NCI-H2227 (cell line): ENCODE results near the gene NUP153.
"Not testable (repeated sequence)": the region's sequence is repeated elsewhere in the genome, so short reads cannot be mapped to it uniquely, and the experiment has no call there.

ENCODE experiments used
- DNase-seq: peaks from one replicate; lab custom pipeline; 2025; ENCODE audit not compliant: unreplicated experiment; lab: John Stamatoyannopoulos, UW

Gene NUP153

DNA sequence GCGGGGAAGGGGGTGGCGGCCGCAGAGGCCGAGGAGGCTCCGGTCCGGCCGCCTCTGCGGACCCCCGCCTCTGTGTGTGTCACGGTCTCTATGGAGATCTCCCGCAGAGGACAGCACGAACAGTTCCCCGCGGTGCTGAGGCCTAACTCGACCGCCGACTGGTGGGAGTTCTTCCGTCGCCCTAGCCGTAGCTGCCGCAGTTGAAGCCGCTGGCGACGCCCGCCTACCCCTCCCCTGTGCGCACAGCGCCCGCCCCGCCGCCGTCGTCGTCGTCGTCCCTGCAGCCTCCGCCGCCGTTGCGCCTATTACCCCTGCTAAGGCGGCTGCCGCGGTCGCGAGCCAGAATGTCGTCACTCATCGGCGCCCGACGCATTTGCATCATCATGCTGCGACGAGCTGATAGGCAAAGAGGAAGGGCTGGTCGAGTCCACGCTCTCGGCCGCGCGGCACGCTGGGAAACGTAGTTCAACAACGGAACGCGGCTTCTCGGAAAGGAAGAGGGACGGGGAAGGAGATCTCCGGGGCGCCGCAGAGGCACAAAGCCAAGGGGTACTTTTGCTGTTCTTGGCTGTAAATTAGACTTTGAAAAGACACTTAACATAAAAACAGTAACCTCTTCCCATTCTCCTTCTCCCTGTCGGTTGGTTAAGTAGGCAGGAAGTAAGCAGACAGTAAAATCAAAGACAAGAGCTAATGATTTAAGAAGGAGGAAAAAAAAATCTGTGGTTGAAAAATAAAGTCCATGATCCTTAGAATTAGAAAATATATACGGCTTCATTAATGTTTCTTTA is at the start of gene NUP153:
TSS of gene NUP153 (minus strand) at position 346 of the 791 bp plus-strand sequence. CDS start 538 bp downstream, outside the sequence.
- DNase-seq: peak; percentile 100

DNA sequence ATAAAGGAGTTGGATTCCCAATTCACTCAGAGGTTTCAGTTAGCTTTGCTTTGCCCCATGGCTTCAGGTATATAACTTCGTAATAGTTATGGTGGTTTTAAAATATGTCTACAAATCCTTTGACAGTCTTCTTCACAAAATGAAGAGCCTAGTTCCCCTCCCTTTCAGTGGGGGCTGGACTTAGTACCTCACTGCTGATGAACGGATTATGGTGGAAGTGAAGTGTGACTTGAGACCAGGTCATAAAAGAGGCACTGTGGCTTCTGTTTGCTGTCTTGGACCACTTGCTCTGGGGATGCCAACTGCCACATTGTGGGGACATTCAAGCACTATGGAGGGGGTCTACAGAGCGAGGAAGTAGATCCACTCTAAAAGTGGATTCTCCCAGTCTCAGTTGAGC is 47.5 kb upstream of the NUP153 start:
- DNase-seq: no peak

DNA sequence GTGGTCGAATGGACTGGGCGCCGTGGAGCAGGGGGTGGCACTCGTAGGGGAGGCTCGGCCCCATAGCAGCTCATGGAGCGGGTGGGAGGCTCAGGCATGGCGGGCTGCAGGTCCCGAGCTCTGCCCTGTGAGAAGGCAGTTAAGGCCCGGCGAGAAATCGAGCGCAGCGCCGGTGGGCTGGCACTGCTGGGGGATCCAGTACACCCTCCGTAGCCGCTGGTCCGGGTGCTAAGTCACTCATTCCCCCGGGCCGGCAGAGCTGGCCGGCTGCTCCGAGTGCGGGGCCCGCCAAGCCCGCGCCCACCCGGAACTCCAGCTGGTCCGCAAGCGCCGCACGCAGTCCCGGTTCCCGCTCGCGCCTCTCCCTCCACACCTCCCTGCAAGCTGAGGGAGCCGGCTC is 38.6 kb upstream of the NUP153 start:
- DNase-seq: not testable (repeated sequence)

DNA sequence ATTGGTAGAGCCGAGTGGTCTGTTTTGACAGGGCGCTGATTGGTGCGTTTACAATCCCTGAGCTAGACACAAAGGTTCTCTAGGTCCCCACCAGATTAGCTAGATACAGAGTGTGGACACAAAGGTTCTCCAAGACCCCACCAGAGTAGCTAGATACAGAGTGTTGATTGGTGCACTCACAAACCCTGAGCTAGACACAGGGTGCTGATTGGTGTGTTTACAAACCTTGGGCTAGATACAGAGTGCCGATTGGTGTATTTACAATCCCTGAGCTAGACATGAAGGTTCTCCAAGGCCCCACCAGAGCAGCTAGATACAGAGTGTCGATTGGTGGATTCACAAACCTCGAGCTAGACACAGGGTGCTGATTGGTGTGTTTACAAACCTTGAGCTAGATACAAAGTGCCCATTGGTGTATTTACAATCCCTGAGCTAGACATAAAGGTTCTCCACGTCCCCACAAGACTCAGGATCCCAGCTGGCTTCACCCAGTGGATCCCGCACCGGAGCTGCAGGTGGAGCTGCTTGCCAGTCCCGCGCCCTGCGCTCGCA is 38.1 kb upstream of the NUP153 start:
- DNase-seq: not testable (repeated sequence)

DNA sequence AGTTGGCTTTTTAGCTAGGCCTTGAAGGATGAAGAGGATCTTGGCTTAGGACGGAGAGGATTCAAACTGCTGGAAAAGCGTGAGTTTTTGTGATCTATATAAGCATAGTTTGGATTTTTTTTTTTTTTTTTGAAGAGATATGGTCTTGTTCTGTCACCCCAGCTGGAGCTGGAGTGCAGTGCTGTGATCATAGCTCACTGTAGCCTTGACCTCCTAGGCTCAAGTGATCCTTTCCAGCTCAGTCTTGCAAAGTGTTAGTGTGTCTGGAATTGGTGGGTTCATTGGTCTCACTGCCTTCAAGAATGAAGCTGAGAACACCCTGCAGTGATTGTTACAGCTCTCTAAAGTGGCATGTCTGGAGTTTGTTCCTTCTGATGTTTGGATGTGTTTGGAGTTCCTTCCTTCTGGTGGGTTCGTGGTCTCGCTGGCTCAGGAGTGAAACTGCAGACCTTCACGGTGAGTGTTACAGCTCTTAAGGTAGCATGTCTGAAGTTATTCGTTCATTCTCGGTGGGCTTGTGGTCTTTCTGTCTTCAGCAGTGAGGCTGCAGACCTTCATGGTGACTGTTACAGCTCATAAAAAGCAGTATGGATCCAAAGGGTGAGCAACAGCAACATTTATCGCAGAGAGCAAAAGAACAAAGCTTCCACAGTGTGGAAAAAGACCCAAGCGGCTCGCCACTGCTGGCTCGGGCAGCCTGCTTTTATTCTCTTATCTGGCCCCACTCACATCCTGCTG is 37.5 kb upstream of the NUP153 start:
- no peak for DNase-seq

DNA sequence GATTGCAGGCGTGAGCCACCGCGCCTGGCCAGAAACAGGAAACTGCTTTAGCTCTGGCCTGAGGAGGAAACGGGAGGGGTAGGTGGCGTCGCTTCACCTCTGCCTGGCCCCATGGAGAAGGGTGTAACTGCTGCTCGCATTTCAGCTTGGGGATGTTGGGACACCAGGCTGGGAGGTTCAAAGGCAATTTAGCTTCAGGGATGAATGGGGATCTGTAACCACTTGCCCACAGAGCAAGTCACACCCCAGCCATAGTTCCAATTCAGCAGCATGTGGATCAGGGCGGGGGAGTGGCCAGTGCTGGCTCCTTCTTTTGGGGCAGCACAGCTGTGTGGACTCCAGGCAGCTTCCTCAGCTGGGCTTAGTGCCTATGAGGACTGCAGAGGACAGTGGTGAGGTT is 34.8 kb upstream of the NUP153 start:
- DNase-seq: no peak

DNA sequence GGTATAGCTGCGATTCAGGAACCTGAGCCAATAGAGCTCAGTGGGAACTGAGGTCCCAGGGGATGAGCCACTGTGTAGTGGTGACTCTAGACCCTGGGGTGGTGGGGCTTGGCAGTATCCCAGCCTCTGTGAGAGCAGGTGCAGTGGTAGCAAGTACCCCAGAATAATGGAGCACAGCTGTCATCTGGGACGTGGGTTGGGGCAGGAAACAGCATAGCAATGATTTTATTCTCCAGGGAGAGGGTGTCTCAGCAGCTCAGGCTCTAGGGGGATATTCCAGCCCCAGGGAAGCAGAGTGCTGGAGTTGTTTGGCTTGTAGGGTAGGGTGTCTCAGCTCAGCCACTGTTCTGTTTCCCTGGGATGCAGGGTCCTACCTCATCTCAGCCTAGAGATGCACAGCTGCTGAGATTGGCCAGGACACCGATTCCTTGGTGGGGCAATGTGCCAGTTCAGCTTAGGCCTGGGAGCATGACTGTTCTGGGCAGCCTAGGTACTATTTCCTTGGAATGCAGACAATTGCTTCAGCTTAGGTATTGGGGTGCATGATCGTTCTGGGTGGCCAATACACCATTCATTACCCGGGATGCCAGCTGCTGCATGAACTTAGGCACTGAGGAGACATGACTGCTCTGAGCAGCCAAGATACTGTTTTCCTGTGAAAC is 34.0 kb upstream of the NUP153 start:
- DNase-seq: no peak

DNA sequence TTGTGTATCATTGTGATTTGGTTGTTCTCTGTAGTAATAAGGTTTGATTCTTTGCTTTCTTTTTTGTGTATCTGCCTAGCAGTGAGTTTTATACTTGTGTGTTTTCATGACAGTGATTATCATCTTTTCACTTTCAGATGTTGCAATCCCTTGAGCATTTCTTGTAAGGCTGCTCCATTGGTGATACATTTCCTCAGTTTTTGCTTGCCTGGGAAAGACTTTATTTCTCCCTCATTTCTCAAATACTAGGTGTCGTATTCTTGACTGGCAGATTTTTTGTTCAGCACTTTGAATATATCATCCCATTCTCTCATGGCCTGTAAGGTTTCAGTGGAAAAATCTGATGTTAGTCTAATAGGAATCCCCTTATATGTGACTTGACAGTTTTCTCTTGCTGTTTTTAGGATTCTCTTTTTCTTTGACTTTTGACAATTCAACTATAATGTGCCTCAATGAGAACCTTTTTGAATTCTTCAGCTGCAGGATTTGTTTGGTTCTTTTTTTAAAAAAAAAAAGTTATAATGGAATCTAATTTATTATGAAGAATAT is 31.1 kb upstream of the NUP153 start:
- DNase-seq: no peak

DNA sequence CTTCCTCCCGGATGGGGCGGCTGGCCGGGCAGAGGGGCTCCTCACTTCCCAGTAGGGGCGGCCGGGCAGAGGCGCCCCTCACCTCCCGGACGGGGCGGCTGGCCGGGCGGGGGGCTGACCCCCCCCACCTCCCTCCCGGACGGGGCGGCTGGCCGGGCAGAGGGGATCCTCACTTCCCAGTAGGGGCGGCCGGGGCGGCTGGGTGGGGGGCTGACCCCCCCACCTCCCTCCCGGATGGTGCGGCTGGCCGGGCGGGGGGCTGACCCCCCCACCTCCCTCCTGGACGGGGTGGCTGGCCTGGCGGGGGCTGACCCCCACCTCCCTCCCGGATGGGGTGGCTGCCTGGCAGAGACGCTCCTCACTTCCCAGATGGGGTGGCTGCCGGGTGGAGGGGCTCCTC is 28.6 kb upstream of the NUP153 start:
- DNase-seq: not testable (repeated sequence)

DNA sequence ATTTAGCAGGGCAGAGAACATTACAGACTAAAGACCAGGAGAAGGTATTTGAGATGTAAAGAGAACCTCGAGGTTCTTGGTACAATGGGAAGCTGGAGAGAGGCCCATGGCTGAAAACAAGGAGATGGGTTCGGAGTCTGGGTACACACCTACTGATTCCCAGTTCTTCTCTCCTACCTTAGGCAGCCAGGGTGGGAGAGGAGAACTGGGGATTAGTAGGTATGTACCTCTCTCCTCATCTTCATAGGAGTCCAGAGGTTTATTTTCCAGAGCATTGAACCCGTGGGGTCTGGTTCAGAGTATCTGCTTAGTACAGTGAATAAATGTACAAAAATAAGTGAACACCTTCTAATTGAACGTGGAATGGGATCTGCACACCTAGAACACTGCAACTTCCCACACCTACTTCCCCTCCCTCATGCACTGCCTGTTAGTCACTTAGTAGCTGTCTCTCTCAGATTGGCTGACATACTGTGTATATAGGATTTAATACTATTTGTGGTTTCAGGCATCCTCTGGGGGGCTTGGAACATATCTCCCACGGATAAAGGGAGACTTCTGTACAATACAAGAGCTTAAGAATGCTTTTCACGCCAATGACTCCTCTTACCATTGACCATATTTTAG is 23.5 kb upstream of the NUP153 start:
- no peak for DNase-seq

DNA sequence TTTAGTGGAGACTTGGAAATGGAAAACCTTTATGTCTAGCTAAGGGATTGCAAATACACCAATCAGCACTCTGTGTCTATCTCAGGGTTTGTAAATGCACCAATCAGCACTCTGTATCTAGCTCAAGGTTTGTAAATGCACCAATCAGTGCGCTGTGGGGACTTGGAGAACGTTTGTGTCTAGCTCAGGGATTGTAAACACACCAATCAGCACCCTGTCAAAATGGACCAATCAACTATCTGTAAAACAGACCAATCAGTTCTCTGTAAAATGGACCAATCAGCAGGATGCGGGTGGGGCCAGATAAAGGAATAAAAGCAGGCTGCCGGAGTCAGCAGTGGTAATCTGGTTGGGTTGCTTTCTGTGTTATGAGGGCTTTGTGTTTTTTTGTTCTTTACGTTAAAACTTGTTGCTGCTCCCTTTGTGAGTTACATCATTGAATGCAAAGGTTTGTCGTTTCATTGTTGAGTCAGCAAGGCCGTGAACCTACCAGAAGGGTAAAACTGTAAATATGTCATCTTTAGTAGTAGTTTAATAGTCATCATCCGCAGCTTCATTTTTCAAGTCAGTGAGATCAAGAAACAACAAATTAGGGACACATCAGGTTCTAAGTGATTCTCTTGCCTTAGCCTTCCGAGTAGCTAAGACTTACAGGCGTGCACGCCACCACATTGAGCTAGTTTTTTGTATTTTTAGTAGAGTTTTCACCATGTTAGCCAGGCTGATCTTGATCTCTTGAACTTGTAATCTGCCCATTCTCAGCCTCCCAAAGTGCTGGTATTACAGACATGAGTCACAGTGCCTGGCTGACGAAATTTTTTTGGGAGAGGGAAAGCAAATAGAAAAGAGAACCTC is 22.7 kb upstream of the NUP153 start:
- DNase-seq: no peak

DNA sequence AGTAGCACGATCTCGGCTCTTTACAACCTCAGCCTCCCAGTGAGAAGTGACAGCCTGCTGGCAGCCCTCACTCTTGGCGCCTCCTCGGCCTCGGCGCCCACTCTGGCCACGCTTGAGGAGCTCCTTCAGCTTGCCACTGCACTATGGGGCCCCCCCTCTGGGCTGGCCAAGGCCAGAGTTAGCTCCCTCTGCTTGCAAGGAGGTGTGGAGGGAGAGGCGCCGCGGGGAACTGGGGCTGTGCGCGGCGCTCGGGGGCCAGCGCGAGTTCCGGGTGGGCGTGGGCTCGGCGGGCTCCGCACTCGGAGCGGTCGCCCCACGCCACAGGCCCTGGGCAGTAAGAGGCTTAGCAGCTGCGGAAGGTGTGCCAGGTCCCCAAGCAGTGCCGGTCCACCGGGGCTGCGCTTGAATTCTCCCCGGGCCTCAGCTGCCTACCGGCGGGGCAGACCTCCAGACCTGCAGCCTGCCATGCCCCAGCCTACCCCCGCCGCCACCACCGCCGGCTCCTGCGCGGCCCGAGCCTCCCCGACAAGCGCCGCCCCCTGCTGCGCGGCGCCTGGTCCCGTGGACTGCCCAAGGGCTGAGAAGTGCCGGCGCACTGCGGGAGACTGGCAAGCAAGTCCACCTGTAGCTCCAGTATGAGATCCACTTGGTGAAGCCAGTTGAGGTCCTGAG is 22.0 kb upstream of the NUP153 start:
- no peak for DNase-seq

DNA sequence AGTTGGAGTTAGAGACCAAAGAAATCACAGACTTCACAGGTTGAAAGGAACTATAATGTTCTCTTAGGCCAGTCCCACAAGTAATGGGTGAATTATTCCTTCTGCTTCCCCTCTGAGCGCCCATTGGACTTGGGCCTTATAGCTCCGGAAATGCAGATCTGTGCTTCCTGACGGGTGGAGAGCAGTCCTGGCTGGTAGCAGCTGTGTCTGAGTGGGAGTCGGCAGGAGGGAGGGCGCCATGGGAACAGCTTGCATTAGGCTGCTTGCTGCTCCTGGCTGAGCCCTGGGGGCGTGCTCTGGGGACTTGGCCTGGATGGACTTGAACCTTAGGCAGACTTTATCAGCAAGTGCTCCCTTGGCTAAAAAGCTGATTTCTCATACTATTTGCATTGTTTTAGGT is 18.4 kb upstream of the NUP153 start:
- DNase-seq: peak; percentile 69

DNA sequence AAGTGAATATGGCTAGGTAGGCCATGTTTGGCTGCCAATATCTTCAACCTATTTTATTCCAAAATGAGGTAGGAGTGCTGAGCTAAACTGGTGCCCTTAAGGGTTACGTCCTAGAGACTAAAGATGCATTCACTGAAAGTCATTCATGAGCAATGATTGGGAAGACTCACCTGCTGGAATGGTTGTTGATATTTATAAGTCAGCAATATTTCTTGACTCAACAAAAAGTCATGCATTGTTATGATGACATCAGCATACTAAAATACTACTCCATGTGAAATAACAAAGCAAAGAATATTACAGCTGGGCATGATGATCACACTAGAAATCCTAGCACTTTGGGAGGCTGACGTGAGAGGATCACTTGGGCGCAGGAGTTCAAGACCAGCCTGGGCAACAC is 17.6 kb upstream of the NUP153 start:
- DNase-seq: no peak

DNA sequence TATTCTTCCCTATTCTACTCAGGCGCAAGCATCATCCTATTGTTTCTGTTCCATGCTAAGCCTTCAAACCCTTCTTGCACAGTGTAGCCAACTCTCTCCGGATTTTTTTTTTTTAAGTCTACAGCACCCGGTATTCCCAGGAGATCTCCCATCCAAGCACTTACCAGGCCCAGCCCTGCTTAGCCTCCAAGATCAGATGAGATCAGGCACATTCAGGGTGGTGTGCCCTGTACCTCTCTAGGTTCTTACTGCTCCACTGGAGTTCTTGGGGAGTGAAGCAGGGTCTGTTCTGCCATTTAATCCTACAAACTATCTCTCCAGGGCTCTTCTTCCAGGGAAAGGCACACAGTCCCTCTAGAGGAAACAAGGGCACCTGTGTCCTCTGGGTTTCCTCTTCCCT is 14.9 kb upstream of the NUP153 start:
- DNase-seq: no peak

DNA sequence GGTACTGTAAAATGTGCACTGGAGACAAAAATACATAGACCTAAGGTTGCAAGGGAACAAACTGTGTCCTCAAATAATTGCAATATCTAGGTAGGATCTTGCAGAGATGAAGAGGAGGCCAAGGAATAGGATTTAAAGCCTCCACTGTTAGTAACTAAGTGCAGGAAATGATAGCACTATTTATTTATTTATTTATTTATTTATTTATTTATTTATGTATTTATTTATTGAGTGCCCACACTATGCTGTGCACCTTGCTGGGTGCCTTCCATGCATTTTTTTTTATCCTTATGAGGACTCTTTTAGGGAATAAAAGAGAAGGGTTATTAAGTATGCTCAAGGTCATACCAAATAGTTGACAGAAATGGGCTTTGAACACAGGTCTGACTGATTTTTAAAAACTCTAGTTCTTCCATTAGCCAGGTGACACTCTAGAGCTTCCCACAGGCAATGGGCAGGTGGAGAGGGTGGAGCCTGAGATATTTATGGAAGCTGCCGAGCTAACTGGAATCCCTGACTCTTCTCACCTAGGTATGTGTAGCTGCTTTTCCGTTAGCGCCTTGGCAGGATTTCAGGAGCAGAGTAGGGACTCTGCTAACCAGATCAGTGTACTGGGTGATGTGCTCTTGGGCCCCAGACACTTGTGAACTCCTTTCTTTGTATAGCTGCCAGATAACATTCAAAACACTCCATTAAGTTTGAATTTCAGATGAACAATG is 12.8 kb upstream of the NUP153 start:
- no peak for DNase-seq

DNA sequence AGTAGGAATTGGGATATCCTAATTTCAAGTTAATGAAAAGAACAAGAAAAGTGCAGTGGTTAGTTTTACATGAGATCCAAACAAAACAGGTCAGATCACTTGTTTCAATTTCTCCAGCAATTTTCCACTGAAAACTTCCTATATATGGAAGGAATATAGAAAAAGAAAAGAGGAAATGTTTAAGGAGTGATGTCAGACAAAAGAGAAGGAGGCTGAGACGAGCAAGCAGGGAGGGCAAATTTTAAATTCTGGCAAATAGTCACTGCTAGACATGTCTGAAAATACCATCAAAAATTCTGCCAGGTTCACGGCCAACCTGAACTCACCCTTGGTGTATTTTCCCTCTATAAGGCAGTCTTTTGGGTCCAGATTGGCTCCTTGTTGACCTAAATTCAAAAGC is 9.5 kb upstream of the NUP153 start:
- DNase-seq: no peak

DNA sequence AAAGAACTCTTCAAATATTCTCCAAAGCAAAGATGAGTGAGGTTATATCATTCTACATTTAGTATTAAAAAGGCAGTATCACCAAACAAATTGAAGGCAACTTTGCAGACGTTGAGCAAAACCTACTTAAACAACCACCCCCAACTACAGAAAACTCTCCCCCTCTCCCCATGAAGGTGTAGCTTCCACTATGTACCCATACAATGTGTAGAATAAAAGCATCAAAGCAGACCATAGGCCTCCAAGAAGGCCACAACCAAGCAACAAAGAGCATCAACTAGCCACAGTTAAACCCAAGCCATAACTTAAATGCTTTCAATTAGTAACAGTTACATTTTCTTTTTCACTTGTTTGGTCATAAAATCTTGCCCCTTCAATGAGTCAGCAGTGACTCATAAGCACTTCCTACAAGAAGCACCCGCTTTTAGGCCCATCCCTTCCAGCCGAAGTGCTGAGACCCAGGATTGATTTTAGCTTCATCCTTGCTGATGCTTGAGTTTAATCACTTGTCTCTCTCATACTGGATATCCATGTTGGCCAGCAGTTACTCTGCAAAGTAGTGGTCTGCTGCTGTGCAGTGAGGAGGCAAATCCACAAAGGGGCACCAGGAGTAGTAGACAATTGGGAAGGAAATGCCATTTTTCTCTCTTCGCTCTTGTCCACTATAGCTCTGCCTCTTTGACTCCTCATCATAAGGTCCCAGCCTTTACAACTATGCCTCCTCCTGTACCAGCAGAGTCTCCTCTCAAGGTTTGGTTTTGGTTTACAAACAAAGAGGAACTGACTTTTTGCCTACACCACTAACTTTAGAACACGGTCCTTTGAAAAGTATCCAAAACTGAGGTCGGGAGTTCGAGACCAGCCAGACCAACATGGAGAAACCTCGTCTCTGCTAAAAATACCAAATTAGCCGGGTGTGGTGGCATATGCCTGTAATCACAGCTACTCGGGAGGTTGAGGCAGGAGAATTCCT is 8.4 kb upstream of the NUP153 start:
- no peak for DNase-seq
